Measurements from ENCODE around the gene GDPGP1. TPM values are rescaled to one million over a fixed set of nuclear protein-coding genes. Genes with fewer than 3 reads are reported as not detected.
A peak's percentile ranks its signal among the peaks of the same experiment; 100 is the strongest.

Gene GDPGP1
- total and polyA plus RNA-seq, 2 experiments from 2014 or later, result 0.61 to 3.8 TPM

- Mint-ChIP-seq H3K4me1 (peaks cover 27% of the 10 kb centered on the region), H3K9me3 (no peaks in the 10 kb centered on the region), H3K27ac (peak within 1 kb of the TSS; percentile 99), H3K27me3 (ENCODE audit: insufficient read depth, low read depth, poor library complexity) (peaks cover 14% of the 10 kb centered on the region), H3K4me3 (peak within 1 kb of the TSS; percentile 98), H3K36me3 (ENCODE audit: low read depth) (peaks cover 39% of the 10 kb centered on the region)
- Histone ChIP-seq H4K20me1 (replicated peaks; ENCODE audit: insufficient read depth) (peaks cover 31% of the 10 kb centered on the region), H3F3A (replicated peaks; ENCODE audit: low read depth) (peaks cover 13% of the 10 kb centered on the region; the same call in 1 of the 2 replicates), H3K4me1 (ENCODE audit: insufficient read depth) (peaks cover 20% of the 10 kb centered on the region), H3K9me2 (ENCODE audit: insufficient read depth) (no peaks in the 10 kb centered on the region), H3K27me3 (ENCODE audit: insufficient read depth) (no peaks in the 10 kb centered on the region), H3K79me2 (replicated peaks; ENCODE audit: insufficient read depth) (peaks cover 50% of the 10 kb centered on the region), H2AFZ (peak within 1 kb of the TSS; percentile 93), H3K4me2 (peak within 1 kb of the TSS; percentile 89), H3K36me3 (ENCODE audit: insufficient read depth) (peaks cover 14% of the 10 kb centered on the region; the same call in 1 of the 2 replicates), H3K27ac (ENCODE audit: low read depth) (peak within 1 kb of the TSS; percentile 96), H3K4me3 (peak within 1 kb of the TSS; percentile 76)
- peak; percentile 91 for ATAC-seq
- DNase-seq (ENCODE audit: low spot score), result peak; percentile 95
- TF ChIP-seq ETS1 (IDR thresholded peaks at IDR 0.05), result peak; percentile 61
- no peak for TF ChIP-seq REST (IDR thresholded peaks at IDR 0.05; ENCODE audit: unreplicated experiment)
- no peak for TF ChIP-seq STAT1 (IDR thresholded peaks at IDR 0.05; ENCODE audit: unreplicated experiment)
- TF ChIP-seq EZH2phosphoT487 (IDR thresholded peaks at IDR 0.05; ENCODE audit: unreplicated experiment), result no peak
- peak; percentile 98 for TF ChIP-seq POLR2AphosphoS5 (IDR thresholded peaks at IDR 0.05; ENCODE audit: low read depth)
- TF ChIP-seq CTCF (conservative IDR thresholded peaks at IDR 0.05; ENCODE audit: low read depth in 2 of 2), result no peak
- no peak for TF ChIP-seq ZNF331 (CRISPR knock-in tag; IDR thresholded peaks at IDR 0.05; ENCODE audit: low read depth)
- no peak for TF ChIP-seq NANOG (IDR thresholded peaks at IDR 0.05; ENCODE audit: borderline replicate concordance)
- TF ChIP-seq EZH2 (IDR thresholded peaks at IDR 0.05; ENCODE audit: low read depth, unreplicated experiment), result no peak
- TF ChIP-seq JUNB (IDR thresholded peaks at IDR 0.05; ENCODE audit: unreplicated experiment), result no peak
- TF ChIP-seq CREB1 (CRISPR knock-in tag; IDR thresholded peaks at IDR 0.05; ENCODE audit: low read depth), result peak; percentile 2; the same call in 1 of the 2 replicates
- TF ChIP-seq ZNF462 (CRISPR knock-in tag; IDR thresholded peaks at IDR 0.05), result no peak
- no peak for TF ChIP-seq ZNF114 (CRISPR knock-in tag; IDR thresholded peaks at IDR 0.05)
Observed at GRCh38 chr15:90265271-90266060, 31.5 kb downstream of the GDPGP1 start, which contains the start of gene NGRN. NGRN (plus strand) TSS chr15:90265672; CDS start chr15:90265713, 41 bp downstream.
